HG02938 (cell line): ENCODE data around the gene PREP.

Experiments used
- ATAC-seq: cut with Tn5 transposase; IDR thresholded peaks from one replicate; pipeline ENCODE4 v1.9.1; 2021; ENCODE audit warnings: mild to moderate bottlenecking, moderate library complexity; ENCODE audit not compliant: unreplicated experiment

PREP gene

DNA sequence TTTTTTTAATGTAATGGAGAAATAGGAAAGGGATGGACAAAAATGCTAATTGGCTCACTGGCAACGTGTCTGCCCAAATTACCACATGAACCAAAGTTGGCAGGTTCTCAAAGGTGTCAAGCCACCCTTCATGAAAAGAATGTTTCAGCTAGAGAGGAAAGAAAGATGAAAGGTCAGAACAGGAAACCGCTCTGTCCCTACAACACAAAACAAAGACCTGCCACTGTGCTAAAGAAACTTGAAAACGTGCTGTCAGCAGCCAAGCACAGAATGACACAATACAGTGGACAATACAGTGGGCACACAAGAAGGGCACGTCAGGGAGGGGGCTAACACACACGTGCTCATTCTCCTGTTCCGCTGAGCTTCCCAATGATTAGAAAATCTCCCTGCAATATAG, 4.9 kb downstream of the PREP start:
- no peak for ATAC-seq

DNA sequence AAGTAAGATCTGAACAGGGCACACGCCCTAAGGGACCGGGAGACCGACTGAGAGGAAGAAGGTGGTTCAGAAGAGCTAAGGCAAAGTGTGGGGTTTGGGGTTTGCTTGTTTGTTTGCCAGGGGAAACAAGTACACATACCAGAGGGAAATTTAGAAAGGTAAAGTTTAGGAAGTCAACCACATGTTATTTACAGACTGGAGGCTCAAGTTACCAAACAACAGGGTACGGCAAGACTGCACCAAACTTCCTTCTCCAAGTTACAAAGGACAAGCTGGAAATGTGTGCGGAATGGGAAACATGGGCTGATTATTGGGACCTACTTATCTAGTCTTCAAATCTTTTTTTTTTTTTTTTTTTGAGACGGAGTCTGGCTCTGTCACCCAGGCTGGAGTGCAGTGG, 11.2 kb downstream of the PREP start:
- no peak for ATAC-seq

DNA sequence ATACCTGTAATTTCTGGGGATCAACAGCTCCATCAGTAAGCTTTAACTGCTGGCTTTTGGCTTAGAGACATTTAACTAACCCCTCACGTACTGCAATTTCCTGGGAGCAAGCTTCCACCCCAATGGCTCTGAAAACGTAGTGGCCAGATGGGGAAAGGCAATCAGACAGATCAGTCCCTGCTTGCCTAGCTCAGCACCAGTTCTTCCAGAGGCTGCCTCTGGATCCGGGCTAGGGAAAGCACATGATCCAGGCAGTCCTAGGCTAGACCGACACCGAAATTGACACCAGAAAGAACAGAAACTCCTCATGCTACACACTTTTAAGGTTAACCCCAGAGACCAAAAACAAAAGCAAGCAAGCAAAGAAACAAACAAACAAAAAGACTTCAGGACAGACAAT, 13.3 kb downstream of the PREP start:
- no peak for ATAC-seq

DNA sequence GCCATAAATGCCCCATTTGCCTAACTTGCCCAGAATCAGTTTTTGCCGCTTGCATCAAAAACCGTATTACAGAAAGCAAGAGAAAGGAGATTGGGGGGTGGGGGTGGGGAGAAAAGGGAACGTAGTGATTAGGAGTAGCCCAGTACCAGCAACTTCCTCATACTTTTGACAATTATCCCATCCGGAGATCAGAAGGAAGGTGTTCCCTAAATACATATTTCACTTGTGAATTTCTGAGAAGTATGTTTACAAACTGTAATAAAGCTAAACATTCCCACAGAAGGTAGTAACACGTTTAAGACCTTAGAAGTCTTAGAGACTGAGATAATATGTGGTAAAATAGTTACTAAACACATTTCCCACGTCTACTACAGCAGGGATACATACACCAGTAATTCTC, 14.5 kb downstream of the PREP start:
- no peak for ATAC-seq

DNA sequence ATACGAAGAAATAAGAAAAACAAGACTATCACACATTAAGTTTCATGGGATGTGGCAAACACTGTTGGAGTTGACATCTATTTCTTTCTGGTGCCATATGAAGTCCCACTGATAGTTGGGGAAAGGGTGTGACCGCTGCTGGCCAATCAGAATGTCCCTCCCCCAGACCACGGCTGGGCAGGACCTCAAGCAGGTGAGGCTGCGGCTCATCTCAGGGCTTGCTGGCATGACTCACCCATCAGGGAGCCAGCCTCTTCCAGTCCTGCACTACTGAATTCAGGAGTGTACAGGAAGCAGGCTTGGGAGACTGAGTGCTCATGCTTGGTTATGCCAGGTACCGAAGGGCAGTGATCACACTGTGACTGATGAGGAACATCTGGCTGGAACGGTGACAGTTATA, 18.9 kb downstream of the PREP start:
- ATAC-seq = no peak

DNA sequence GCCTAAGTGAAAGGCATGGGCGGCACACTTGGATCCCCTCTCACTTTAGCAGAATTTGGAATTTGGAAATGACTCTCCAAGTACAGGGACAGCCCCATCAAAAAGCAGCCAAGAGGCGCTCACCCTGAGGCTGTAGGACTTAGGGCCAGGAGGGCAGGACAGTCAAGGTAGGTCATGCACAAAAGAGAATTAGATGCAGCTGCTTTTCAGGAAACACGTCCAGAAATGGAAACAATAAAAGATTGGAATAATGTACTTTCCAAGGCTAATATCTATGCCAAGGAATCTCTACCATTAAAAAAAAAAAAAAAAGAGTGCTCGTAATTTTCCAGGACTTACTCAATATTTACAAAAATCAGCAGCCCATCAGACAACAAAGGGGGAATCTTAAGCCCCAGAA, 19.9 kb downstream of the PREP start:
- no peak for ATAC-seq

DNA sequence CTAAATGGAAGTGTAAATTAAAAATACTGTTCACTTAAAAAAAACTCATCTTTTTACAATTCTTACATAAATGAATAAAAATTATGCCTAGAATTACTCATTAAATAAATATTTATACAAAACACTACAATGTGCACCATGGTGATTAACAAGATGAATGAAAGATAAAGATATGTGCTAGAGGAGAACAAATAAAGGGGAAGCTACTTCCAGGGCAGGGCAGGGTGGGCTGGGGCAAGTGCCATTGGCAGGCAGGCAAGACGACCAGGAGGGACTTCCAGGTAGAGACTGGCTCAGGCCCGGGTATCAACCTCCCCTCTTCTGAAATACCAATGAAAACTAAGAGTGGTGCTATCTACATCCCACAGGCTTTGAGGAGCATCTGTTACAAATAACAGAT, 20.4 kb downstream of the PREP start:
- ATAC-seq = no peak

DNA sequence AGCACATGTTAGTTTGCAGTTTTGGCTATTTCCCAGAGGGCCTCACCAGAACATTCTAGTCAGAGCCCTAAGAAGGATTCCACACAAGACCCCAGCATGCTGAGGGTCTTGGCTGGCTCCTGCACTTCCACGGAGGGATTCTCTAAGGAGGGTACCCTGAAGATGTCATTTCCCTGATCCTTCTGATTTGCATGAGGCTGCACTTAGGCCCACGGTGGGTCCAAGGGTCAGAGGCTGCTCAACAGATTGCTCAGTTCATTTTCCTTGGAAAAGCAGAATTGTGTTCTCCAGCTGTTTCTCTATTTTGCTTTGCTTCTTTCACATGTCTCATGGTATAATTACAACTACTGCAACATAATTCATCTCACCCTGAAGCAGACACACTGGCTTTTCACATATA, 22.2 kb downstream of the PREP start:
- ATAC-seq = no peak

DNA sequence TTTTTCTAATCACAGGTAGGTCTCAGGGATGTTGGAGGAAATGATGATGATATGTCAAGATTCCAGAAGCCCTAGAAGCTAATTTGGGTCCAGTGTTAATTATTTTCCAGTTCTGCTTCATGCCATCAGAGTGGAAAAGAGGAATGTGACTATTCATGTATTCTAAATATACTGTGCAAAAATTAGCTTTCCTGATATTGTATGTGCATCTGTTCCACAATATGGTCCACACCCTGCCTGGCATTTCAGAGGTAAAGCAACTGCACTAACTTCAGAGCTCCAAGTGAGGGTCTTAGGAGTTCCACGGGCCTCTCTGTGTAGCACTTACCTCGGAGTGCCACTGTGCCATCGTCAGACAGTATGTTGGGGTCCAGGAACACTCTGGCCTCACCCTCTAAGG, 27.1 kb downstream of the PREP start:
- ATAC-seq = no peak

DNA sequence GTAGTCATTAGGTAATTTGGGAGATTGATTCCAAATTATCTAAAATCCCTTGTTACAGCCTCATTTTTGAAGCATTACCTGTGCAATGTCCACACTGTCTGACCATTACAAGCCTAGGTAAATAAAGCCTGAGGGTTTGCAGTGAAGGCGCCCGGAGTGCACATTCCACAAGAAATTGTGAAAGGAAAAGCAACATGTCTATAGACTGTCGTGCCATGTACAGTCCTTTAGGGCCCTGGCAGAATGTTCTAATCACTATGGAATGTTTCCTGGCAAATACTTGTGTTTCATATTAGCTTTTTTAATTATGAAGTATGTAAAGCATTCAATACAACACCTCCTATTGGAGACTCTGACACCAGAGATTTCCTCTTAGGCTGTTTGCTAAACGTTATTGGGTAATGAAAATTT, 28.9 kb downstream of the PREP start:
- ATAC-seq = no peak

DNA sequence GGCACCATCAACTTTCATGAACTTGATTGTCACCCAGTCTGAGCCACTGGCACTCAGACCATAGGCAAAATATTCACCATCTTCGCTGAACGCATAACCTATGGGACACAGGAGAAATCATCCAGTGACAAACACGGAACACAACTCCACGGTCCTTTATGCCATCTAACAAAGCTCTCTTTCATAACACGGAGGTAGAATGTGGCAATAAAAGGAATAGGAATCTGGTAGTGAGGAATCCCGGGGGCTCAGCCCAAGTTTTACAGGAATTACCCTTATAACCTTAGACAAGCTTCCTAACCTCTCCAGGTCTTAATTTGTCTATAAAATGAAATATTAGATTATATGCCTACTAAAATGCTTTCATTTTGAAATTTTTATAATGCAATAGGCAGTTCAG, 29.4 kb downstream of the PREP start:
- no peak for ATAC-seq

DNA sequence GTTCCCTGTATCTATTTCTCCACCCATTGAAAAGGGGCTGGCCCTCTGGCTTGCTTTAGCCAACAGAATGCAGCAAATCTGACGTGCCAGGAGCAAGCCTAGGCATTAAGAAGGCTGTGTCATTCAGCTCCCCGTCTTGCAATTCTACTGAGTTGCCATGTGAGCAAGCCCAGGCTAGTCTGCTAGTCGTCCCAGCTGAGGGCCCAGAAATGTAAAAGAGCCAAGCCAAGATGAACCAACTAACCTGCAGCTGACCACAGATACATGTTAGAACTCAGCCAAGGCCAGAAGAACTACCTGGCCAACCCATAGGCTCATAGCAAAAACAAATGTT, 30.1 kb downstream of the PREP start:
- ATAC-seq = no peak

DNA sequence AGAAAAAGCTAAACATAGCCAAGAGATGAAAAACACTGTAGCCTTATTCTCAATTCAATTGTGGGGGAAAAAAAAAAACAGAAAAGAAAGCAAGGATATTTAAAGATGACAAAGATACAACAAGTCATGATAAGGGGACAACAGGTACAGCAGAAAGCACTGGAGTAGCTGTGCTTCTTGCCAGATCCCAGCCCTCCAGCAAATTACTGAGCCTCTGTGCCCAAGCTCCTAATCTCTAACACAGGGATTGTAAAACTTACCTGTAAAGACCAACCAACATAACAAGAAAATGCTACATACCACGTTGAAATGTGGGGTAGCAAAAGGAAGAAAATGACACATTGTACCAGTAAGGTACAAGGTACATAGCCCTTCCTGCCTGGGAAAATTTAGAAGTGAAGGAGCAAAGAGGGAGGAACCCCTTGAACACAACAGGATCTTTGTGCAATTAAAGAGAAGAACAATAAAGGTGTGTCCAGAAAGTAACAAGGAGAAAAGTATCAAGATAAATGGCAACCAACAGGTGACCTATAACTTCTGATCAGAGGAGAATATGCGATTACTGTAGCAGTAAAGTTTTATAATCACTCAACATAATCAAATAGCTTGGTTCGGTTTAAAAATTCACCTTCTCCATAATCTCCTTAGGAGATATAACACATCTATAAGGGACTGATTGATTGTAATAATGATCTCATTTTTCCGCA, 30.6 kb downstream of the PREP start:
- ATAC-seq = no peak

DNA sequence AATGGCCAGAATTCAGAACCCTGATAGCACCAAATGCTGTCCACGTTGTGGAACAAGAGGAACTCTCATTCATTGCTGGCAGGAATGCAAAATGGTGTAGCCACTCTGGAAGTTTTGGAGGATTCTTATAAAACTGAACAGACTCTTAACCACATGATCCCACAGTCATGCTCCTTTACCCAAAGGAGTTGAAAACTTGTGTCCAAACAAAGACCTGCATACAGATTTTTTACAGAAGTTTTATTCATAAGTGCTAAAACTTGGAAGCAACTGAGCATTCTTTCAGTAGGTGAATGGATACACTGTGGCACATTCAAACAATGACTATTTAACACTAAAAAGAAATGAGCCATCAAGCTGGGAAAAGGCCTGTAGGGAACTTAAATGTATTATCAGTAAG, 32.5 kb downstream of the PREP start:
- no peak for ATAC-seq

DNA sequence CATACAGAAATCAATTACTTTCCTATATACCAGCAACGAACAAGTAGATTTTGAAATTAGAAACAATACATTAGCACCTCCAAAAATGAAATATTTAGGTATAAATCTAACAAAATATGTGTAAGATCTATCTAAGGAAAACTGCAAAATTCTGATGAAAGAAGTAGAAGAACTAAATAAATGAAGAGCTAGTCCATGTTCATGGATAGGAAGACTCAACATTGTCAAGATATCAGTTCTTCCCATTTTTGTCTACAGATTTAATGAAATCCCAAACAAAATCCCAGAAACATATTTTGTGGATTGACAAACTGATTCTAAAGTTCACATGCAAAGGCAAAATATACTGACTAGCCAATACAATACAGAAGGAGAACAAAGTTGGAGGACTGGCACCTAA, 33.7 kb downstream of the PREP start:
- no peak for ATAC-seq

DNA sequence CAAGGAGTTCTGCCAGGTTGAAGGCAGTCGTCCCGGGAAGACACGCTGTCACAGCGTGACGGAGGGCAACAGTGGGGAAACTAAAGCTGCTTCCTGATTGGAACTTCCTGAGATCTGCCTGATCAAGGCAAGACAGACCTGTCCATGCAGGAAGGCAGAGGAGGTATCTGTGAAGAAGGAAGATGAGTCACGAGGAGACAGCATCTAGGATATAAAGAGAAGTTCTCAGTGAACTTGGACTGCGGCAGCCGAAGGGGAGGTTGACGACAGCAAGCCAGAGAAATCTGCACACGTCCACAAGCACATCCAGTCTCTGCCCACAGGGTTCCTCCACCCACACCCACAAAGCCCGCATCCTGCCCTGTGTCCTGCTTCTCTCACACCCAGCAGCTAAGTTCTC, 38.6 kb downstream of the PREP start:
- ATAC-seq = no peak

DNA sequence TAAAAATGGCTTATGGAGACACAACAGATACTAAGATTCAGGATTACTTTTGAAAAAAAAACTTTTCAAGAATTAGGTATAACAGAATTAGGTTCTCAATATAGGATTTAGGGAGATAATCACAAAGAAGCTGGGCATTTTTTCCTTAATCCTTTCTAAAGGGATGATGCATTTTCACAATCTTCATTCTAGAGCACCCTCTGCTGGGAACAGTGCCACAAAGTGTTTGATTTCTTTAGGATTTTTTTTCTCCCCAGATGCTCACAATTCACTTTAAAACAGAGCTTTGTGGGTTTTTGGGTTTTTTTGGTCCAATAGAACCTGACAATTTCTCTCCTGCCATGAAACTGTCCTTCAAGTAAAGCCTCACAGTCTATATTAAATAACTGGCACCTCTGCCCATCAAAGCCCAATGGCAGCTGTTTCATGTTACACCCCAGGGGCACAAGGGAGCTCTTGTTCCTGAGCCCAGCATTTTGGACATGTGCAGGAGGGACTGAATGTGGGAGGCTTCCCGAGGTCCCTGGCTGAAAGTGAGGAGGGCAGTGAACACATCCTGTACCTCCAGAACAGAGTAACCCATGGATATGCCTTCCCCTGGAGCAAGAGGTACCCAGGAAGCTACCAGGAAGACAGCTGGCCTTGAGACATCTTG, 39.7 kb downstream of the PREP start:
- ATAC-seq = no peak

DNA sequence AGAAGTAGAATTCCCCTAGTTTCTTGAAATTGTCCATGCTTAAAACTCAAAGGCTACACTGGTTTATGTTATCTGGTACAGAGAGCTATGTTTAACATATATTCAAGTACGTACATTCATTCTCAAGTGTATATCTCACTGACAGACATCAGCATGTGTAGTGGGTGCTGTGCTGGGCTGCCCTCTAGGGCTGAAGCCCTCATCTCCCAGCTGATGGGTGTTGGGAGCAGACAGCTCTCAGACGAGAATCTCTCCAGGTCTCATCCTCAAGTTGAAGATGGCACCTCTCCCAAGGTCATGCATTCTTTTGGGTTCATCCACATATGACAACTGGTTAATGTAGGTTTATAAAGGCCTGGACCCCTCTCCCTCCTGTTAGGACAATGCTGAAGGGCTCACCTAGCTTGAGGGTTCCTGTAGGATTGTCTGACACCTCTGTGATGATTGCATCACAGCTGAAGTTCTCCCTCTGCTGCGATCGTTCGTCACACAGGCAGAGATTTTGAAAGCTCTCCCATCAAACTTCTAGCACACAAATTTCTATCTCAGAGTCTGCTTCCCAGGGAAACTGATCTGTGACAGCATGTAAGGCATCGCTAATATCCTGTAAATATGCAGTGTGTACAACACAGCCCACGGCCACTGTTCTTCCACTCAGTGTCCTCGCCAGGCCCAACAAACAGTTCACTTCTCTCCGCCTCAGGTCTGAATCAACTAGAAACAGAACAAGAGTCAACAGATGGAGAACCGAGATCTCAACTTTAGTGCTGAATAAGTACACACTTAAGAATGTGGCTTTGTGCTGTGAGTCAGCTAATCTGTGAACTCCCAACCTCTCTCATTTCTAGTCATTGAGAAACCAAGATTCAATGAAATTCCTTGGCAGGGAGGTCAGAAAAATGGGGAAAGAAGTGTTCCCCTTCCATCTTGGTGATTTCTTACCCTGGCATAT, 43.2 kb downstream of the PREP start:
- ATAC-seq = no peak

DNA sequence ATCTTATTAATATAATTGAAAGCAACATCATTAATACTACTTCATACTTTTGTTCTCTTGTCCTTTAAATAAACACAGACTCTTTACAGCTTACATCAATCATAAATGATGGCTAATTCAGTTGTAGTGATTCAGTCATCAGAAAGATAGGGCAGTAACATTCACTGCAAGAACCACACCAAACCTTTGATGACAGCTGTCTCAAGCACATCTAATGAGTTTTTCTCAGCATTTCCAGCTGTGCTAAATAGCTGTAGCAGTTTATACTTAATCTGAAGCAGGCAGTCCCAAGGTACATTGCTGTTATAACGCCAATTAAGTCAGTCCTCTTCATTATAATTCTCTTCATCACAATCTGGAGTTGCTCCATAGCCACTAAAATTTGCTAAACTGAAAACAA, 45.7 kb downstream of the PREP start:
- ATAC-seq = no peak

DNA sequence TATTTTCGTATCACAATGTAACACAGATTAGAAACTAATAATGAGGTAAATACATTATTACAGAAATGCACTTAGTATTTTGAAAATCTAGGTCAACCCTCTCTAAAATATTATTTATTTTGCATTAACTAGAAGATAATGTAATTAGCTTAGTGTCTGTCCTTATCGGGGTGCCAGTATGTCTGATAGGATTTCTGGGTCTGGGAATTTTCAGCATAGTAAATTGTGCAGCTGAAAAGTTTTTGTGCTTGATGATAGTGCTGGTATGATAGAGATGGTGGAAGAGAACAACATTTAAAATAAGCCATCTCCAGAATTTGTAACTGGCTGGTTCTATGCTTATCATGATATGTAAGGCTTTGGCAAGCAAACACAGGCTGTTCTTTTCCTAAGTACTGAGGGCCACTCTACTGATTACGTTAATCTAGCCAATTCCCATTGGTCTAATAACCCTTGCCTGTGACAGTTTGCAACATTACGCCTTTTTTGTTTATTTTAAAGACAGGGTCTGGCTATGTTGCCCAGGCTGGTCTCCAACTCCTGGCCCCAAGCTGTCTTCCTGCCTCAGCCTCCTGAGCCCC, 50.8 kb downstream of the PREP start:
- no peak for ATAC-seq

DNA sequence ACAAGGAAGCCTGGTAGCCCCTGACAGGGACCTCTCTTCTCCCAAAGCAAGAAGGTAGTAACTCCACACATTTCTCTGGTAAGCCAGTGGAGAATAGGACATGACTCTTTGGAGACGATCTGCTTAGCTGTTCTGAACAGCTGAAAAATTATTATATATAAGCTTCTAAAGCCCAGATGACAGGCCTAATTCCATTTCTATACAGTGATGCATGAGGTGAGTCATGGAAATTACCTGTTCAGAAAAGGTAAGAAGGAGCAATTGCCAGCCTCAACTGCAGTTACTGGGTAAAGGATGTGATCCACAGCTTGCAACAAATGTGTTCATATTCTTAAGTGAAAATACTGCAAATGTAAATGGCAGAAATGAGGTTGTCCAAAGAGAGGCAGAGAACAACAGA, 54.0 kb downstream of the PREP start:
- ATAC-seq = no peak

DNA sequence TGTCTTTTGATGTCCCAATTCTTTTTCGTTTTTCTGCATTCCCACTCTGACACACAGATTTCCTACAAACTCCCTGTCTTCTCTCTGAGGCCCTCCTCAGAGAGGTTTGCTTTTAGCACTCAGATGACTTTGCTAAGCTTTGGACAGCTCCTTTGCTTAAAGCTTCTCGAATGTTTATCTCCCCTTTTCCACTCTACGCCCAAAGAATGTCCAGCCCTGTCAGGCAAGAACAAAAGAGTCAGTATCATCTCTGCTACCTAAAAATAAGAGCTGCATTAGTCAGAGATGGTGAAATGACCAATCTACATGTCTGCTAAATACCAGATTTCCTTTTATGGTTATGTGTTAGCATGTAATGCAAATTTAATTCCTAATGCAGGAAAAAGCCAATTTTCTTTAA, 56.8 kb downstream of the PREP start:
- ATAC-seq = no peak
